ENCODE results near the gene TTC7B. TPM values are rescaled to one million over a fixed set of nuclear protein-coding genes. Genes with fewer than 3 reads are reported as not detected.
"Not testable (repeated sequence)": the region's sequence is repeated elsewhere in the genome, so short reads cannot be mapped to it uniquely, and the experiment has no call there.

The TTC7B gene
- total RNA-seq, 2 experiments from 2014 or later: 4.9 to 8.3 TPM

GRCh38 chr14:90823542-90823941 lies 7.3 kb upstream of the TTC7B start:
- H3K27ac Mint-ChIP-seq, H3K27me3 Mint-ChIP-seq, H3K4me3 Mint-ChIP-seq, DNase-seq, CTCF ChIA-PET, ATAC-seq: not testable (repeated sequence)
- peaks cover 21% of the 10 kb centered on the region for H3K4me1 Mint-ChIP-seq
- H3K9me3 Mint-ChIP-seq (ENCODE audit: low read depth): peaks cover 14% of the 10 kb centered on the region
- peaks cover 14% of the 10 kb centered on the region for H3K36me3 Mint-ChIP-seq

- Mint-ChIP-seq H3K4me1 (peaks cover 14% of the 10 kb centered on the region), H3K27me3 (peaks cover 8% of the 10 kb centered on the region), H3K4me3 (no peak overlapping the region), H3K27ac (no peak overlapping the region), H3K36me3 (peaks cover 12% of the 10 kb centered on the region), H3K9me3 (ENCODE audit: low read depth) (peaks cover 14% of the 10 kb centered on the region)
- CTCF ChIA-PET: interaction anchor here (1.5 kb wide), 1 partner anchor 63 kb away, joined by 3 read pairs; no protein-coding TSS in a partner anchor
- peak; percentile 87 for DNase-seq
- ATAC-seq: peak; percentile 86
Observed at GRCh38 chr14:90820958-90821357, 4.7 kb upstream of the TTC7B start.

- Mint-ChIP-seq H3K27me3 (peaks cover 15% of the 10 kb centered on the region), H3K4me3 (no peak overlapping the region), H3K4me1 (peaks cover 14% of the 10 kb centered on the region), H3K9me3 (ENCODE audit: low read depth) (peaks cover 14% of the 10 kb centered on the region), H3K27ac (no peak overlapping the region), H3K36me3 (peaks cover 12% of the 10 kb centered on the region)
- DNase-seq (no peak), ATAC-seq (no peak)
- CTCF ChIA-PET: interaction anchor here (1.5 kb wide), 1 partner anchor 62 kb away, joined by 3 read pairs; no protein-coding TSS in a partner anchor
Observed at GRCh38 chr14:90819734-90820393, 3.6 kb upstream of the TTC7B start.

- Mint-ChIP-seq H3K36me3 (peaks cover 8% of the 10 kb centered on the region), H3K9me3 (ENCODE audit: low read depth) (peaks cover 8% of the 10 kb centered on the region), H3K27me3 (peaks cover 15% of the 10 kb centered on the region), H3K4me1 (peaks cover 14% of the 10 kb centered on the region), H3K27ac (no peak overlapping the region), H3K4me3 (no peak overlapping the region)
- DNase-seq (no peak), ATAC-seq (no peak)
- CTCF ChIA-PET: interaction anchor here (1.0 kb wide), 1 partner anchor 58 kb away, joined by 3 read pairs; no protein-coding TSS in a partner anchor
Observed at GRCh38 chr14:90818715-90819114, 2.5 kb upstream of the TTC7B start.

- Mint-ChIP-seq H3K9me3 (ENCODE audit: low read depth) (no peaks in the 10 kb centered on the region), H3K4me1 (peaks cover 11% of the 10 kb centered on the region), H3K27ac (no peak overlapping the region), H3K27me3 (peaks cover 15% of the 10 kb centered on the region), H3K4me3 (peak overlapping the region; percentile 45), H3K36me3 (peaks cover 2% of the 10 kb centered on the region)
- ATAC-seq (no peak), DNase-seq (no peak)
- CTCF ChIA-PET: interaction anchor here (1.1 to 1.6 kb wide), 2 partner anchors 15 to 59 kb away, joined by 3 to 4 read pairs; no protein-coding TSS in a partner anchor
Observed at GRCh38 chr14:90816681-90817436, 629 bp upstream of the TTC7B start.

GRCh38 chr14:90815572-90815821 lies 733 bp downstream of the TTC7B start:
- H3K27ac Mint-ChIP-seq: no peak overlapping the region
- peaks cover under 1% of the 10 kb centered on the region for H3K4me1 Mint-ChIP-seq
- H3K27me3 Mint-ChIP-seq: peaks cover 15% of the 10 kb centered on the region
- DNase-seq (no peak), ATAC-seq (no peak)
- H3K36me3 Mint-ChIP-seq: no peaks in the 10 kb centered on the region
- H3K4me3 Mint-ChIP-seq: peak overlapping the region; percentile 57
- no peaks in the 10 kb centered on the region for H3K9me3 Mint-ChIP-seq (ENCODE audit: low read depth)
- CTCF ChIA-PET: interaction anchor here (1.1 kb wide), 1 partner anchor 14 kb away, joined by 4 read pairs; no protein-coding TSS in a partner anchor

GRCh38 chr14:90814806-90815571 lies 1.2 kb downstream of the TTC7B start:
- no peaks in the 10 kb centered on the region for H3K4me1 Mint-ChIP-seq
- no peak for DNase-seq
- CTCF ChIA-PET: interaction anchor here (0.6 to 1.1 kb wide), 2 partner anchors 13 to 654 kb away, joined by 3 to 4 read pairs; no protein-coding TSS in a partner anchor
- H3K36me3 Mint-ChIP-seq: no peaks in the 10 kb centered on the region
- ATAC-seq: no peak
- no peak overlapping the region for H3K27ac Mint-ChIP-seq
- H3K9me3 Mint-ChIP-seq (ENCODE audit: low read depth): no peaks in the 10 kb centered on the region
- peaks cover 15% of the 10 kb centered on the region for H3K27me3 Mint-ChIP-seq
- H3K4me3 Mint-ChIP-seq: peak overlapping the region; percentile 57

GRCh38 chr14:90813442-90813841 lies 2.8 kb downstream of the TTC7B start:
- CTCF ChIA-PET: no interaction called here
- Mint-ChIP-seq H3K27me3 (peaks cover 15% of the 10 kb centered on the region), H3K4me1 (no peaks in the 10 kb centered on the region), H3K27ac (no peak overlapping the region), H3K36me3 (no peaks in the 10 kb centered on the region), H3K4me3 (no peak overlapping the region), H3K9me3 (ENCODE audit: low read depth) (no peaks in the 10 kb centered on the region)
- DNase-seq (no peak), ATAC-seq (no peak)

- DNase-seq: no peak
- Mint-ChIP-seq H3K27me3 (peaks cover 9% of the 10 kb centered on the region), H3K9me3 (ENCODE audit: low read depth) (no peaks in the 10 kb centered on the region), H3K36me3 (no peaks in the 10 kb centered on the region), H3K4me1 (no peaks in the 10 kb centered on the region), H3K4me3 (no peak overlapping the region), H3K27ac (no peak overlapping the region)
- no peak for ATAC-seq
- CTCF ChIA-PET: interaction anchor here (0.9 kb wide), 1 partner anchor 52 kb away, joined by 3 read pairs; no protein-coding TSS in a partner anchor
Observed at GRCh38 chr14:90812109-90812508, 4.1 kb downstream of the TTC7B start.

- ATAC-seq (no peak), DNase-seq (no peak)
- CTCF ChIA-PET: interaction anchor here (0.9 kb wide), 1 partner anchor 51 kb away, joined by 3 read pairs; no protein-coding TSS in a partner anchor
- Mint-ChIP-seq H3K36me3 (no peaks in the 10 kb centered on the region), H3K9me3 (ENCODE audit: low read depth) (no peaks in the 10 kb centered on the region), H3K27ac (no peak overlapping the region), H3K27me3 (peaks cover 7% of the 10 kb centered on the region), H3K4me1 (no peaks in the 10 kb centered on the region), H3K4me3 (no peak overlapping the region)
Observed at GRCh38 chr14:90811641-90812040, 4.6 kb downstream of the TTC7B start.

- no peak overlapping the region for H3K4me3 Mint-ChIP-seq
- H3K27ac Mint-ChIP-seq: no peak overlapping the region
- no peaks in the 10 kb centered on the region for H3K9me3 Mint-ChIP-seq (ENCODE audit: low read depth)
- H3K36me3 Mint-ChIP-seq: no peaks in the 10 kb centered on the region
- H3K27me3 Mint-ChIP-seq: peaks cover 7% of the 10 kb centered on the region
- ATAC-seq (no peak), DNase-seq (no peak)
- CTCF ChIA-PET: no interaction called here
- no peaks in the 10 kb centered on the region for H3K4me1 Mint-ChIP-seq
Observed at GRCh38 chr14:90810806-90811205, 5.4 kb downstream of the TTC7B start.

- no peak for ATAC-seq
- no peaks in the 10 kb centered on the region for H3K4me1 Mint-ChIP-seq
Observed at GRCh38 chr14:90809530-90810312, 6.5 kb downstream of the TTC7B start.

More at GRCh38 chr14:90809530-90810312, 6.5 kb downstream of the TTC7B start:
- Mint-ChIP-seq H3K27ac (no peak overlapping the region), H3K4me3 (no peak overlapping the region), H3K9me3 (ENCODE audit: low read depth) (no peaks in the 10 kb centered on the region), H3K27me3 (no peaks in the 10 kb centered on the region), H3K36me3 (no peaks in the 10 kb centered on the region)
- CTCF ChIA-PET: no interaction called here
- no peak for DNase-seq

All from activated CD8-positive, alpha-beta memory T cell treated with anti-CD3 and anti-CD28 coated beads, Interleukin-2, amount 10 ng/mL, durations not matched to agents 7 days and 5 days (primary cell).